ENCODE measurements around the gene ELP1.

GRCh38 chr9:108956022-108956630 is 22.2 kb upstream of the ELP1 start:
- no peak for TF ChIP-seq EZH2 (IDR thresholded peaks at IDR 0.05; ENCODE audit: insufficient read depth, poor library complexity, severe bottlenecking)
- TF ChIP-seq EZH2phosphoT487 (IDR thresholded peaks at IDR 0.05; ENCODE audit: insufficient read depth, low read depth): no peak
